ENCODE measurements around the gene KLHL41. TPM values are rescaled to one million over a fixed set of nuclear protein-coding genes. Genes with fewer than 3 reads are reported as not detected.

Gene KLHL41
- total RNA-seq, 1 donor from 2014 or later, result 163 TPM

GRCh38 chr2:169478745-169479256 is 30.7 kb upstream of the KLHL41 start:
- H3K27ac ChIP-seq (replicated peaks), result peak overlapping the region; percentile 83
- H3K4me1 ChIP-seq, result peaks cover 18% of the 10 kb centered on the region
- H3K36me3 ChIP-seq, result peaks cover 17% of the 10 kb centered on the region
- intact Hi-C loops (cut with micrococcal nuclease), result no loop called here
- DNase-seq, result no peak
- no peaks in the 10 kb centered on the region for H3K9me3 ChIP-seq (replicated peaks)
- no peak for TF ChIP-seq CTCF (IDR thresholded peaks at IDR 0.05; ENCODE audit: borderline replicate concordance)
- H3K4me3 ChIP-seq, result peak overlapping the region; percentile 90
- H3K27me3 ChIP-seq (ENCODE audit: low read depth), result no peaks in the 10 kb centered on the region

- peaks cover 18% of the 10 kb centered on the region for H3K4me1 ChIP-seq
Observed at GRCh38 chr2:169479257-169480078, 30.0 kb upstream of the KLHL41 start, which contains the start of gene BBS5. Gene BBS5, plus strand, starts transcription at chr2:169479494. Its CDS starts 60 bp downstream, at chr2:169479554.

GRCh38 chr2:169480079-169480465 is 29.4 kb upstream of the KLHL41 start:
- Histone ChIP-seq H3K27ac (replicated peaks) (peak overlapping the region; percentile 83), H3K36me3 (peaks cover 23% of the 10 kb centered on the region)

More at GRCh38 chr2:169479257-169480078, 30.0 kb upstream of the KLHL41 start, which contains the start of gene BBS5:
- no peaks in the 10 kb centered on the region for H3K9me3 ChIP-seq (replicated peaks)
- TF ChIP-seq CTCF (IDR thresholded peaks at IDR 0.05; ENCODE audit: borderline replicate concordance), result peak; percentile 54
- H3K27ac ChIP-seq (replicated peaks), result peak within 1 kb of the TSS; percentile 83
- peak; percentile 86 for DNase-seq
- no peaks in the 10 kb centered on the region for H3K27me3 ChIP-seq (ENCODE audit: low read depth)
- peaks cover 23% of the 10 kb centered on the region for H3K36me3 ChIP-seq
- intact Hi-C loops (cut with micrococcal nuclease), result no loop called here
- H3K4me3 ChIP-seq, result peak within 1 kb of the TSS; percentile 90

GRCh38 chr2:169485650-169486138 is 23.8 kb upstream of the KLHL41 start:
- DNase-seq, result no peak
- Histone ChIP-seq H3K36me3 (peaks cover 38% of the 10 kb centered on the region), H3K9me3 (replicated peaks) (no peaks in the 10 kb centered on the region), H3K27me3 (ENCODE audit: low read depth) (no peaks in the 10 kb centered on the region), H3K27ac (replicated peaks) (no peak overlapping the region), H3K4me3 (no peak overlapping the region), H3K4me1 (no peaks in the 10 kb centered on the region)
- no peak for TF ChIP-seq CTCF (IDR thresholded peaks at IDR 0.05; ENCODE audit: borderline replicate concordance)
- intact Hi-C loops (cut with micrococcal nuclease), result no loop called here

More at GRCh38 chr2:169480079-169480465, 29.4 kb upstream of the KLHL41 start:
- DNase-seq, result no peak
- H3K4me1 ChIP-seq, result peaks cover 18% of the 10 kb centered on the region
- no peak for TF ChIP-seq CTCF (IDR thresholded peaks at IDR 0.05; ENCODE audit: borderline replicate concordance)
- H3K4me3 ChIP-seq, result peak overlapping the region; percentile 90
- H3K9me3 ChIP-seq (replicated peaks), result no peaks in the 10 kb centered on the region
- no peaks in the 10 kb centered on the region for H3K27me3 ChIP-seq (ENCODE audit: low read depth)
- intact Hi-C loops (cut with micrococcal nuclease), result no loop called here

- no peaks in the 10 kb centered on the region for H3K4me1 ChIP-seq
- intact Hi-C loops (cut with micrococcal nuclease), result no loop called here
- no peaks in the 10 kb centered on the region for H3K9me3 ChIP-seq (replicated peaks)
- DNase-seq, result no peak
- peaks cover 39% of the 10 kb centered on the region for H3K36me3 ChIP-seq
- H3K27me3 ChIP-seq (ENCODE audit: low read depth), result no peaks in the 10 kb centered on the region
- no peak for TF ChIP-seq CTCF (IDR thresholded peaks at IDR 0.05; ENCODE audit: borderline replicate concordance)
- no peak overlapping the region for H3K4me3 ChIP-seq
- H3K27ac ChIP-seq (replicated peaks), result no peak overlapping the region
Observed at GRCh38 chr2:169486487-169486886, 23.0 kb upstream of the KLHL41 start.

Measured in left ventricle myocardium inferior (tissue), 1 donor.